Measurements from ENCODE around the gene CLEC2B.
"Not testable (repeated sequence)": the region's sequence is repeated elsewhere in the genome, so short reads cannot be mapped to it uniquely, and the experiment has no call there.

The CLEC2B gene

DNA sequence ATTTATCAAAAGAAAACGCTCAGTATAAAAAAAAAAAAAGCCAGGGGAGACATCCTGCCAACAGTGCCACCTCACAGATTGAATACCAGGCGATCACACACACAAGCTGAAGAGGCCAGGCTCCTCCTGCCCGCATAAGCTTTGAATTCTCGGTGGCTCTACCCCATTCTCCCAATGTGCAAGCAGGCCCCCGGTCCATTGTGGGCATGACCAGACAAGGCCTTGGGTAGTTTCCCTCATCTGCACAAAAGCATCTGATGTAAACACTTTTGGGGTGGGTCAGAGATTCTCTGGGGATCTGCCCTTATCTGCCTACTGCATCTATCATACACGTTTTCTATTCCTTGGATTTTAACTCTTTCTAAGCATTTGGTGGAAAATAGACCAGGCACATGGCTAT, 28.4 kb upstream of the CLEC2B start:
- Histone ChIP-seq H3K4me1 (ENCODE audit: control insufficient read depth in 2 of 2, insufficient read depth in 2 of 2, low read length in 2 of 2) (no peaks in the 10 kb centered on the region), H3K36me3 (ENCODE audit: control insufficient read depth in 2 of 2, insufficient read depth in 2 of 2, low read length in 2 of 2) (no peaks in the 10 kb centered on the region), H3K9ac (ENCODE audit: low read depth in 1 of 2, low read length in 2 of 2) (no peak overlapping the region), H3K27ac (ENCODE audit: low read depth in 2 of 2, low read length in 2 of 2) (no peak overlapping the region), H3K27me3 (ENCODE audit: control insufficient read depth in 2 of 2, insufficient read depth in 2 of 2, low read length in 2 of 2) (no peaks in the 10 kb centered on the region), H3K4me3 (ENCODE audit: low read length in 2 of 2) (no peak overlapping the region), H3K9me3 (ENCODE audit: control insufficient read depth in 2 of 2, low read length in 2 of 2) (peaks cover 0 to 2% of the 10 kb centered on the region in 2 donors)

DNA sequence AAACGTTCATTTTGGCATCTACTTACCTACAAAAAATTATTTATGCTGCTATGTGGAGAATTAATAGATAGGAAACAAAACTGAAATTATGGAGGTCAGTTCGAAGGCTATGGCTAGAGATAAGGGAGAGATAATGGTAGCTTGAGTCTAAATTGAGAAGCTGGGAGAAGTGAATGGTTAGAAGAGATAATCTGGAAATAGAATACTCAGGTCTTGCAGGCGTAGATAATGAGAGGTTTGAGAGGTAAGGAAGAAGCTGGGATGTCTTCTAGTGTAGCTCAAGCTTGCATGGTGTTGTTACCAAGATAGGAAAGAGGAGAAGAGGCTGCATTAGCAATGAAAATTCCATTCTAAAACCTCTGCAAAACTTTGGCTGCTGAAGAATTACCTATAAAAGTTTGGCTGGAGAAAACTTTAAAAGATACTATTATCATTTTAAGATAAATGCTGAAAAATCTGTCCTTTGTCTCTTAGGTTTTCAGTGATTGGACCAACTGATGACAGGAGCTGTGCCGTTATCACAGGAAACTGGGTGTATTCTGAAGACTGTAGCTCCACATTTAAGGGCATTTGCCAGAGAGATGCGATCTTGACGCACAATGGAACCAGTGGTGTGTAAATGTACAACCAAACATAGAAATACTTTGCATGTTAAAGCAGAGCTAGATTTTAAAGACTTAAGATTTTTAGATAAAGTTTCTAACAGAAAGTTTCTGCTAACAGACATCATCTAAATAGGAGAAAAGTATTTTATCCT, 26.2 kb upstream of the CLEC2B start:
- Histone ChIP-seq H3K27me3 (ENCODE audit: control insufficient read depth in 2 of 2, insufficient read depth in 2 of 2, low read length in 2 of 2) (no peaks in the 10 kb centered on the region), H3K4me3 (ENCODE audit: low read length in 2 of 2) (no peak overlapping the region), H3K9me3 (ENCODE audit: control insufficient read depth in 2 of 2, low read length in 2 of 2) (no peaks in the 10 kb centered on the region), H3K36me3 (ENCODE audit: control insufficient read depth in 2 of 2, insufficient read depth in 2 of 2, low read length in 2 of 2) (no peaks in the 10 kb centered on the region), H3K27ac (ENCODE audit: low read depth in 2 of 2, low read length in 2 of 2) (no peak overlapping the region), H3K9ac (ENCODE audit: low read depth in 1 of 2, low read length in 2 of 2) (no peak overlapping the region), H3K4me1 (ENCODE audit: control insufficient read depth in 2 of 2, insufficient read depth in 2 of 2, low read length in 2 of 2) (no peaks in the 10 kb centered on the region)

DNA sequence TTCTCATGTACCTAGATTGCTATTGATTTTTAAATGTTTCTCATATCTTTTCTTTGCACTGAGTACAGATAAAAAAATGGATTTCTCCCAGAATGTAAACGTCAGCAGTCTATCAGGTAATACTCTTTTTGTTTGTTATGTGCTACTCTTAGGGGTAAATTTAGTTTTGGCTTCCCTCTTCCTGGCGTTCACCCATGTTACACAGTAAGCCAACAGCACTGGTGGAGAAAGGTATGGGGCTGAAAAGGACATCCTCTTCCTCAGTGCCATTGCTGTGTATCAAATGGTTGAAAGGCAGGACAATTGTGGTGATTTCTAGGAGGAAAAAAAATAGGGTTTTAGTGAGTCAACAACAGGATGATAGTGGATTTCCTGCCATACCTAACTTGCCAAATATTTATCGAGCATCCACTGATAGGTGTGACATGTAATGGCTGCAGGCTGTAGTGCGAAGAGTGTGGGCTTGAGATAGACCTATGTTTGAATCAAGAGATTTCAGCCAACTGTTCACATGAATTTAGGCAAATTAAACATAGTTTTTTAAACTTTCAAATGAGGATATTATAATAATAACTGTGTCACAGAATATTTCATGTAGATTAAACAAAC, 19.6 kb upstream of the CLEC2B start:
- Histone ChIP-seq H3K9ac (ENCODE audit: low read depth in 1 of 2, low read length in 2 of 2) (no peak overlapping the region), H3K36me3 (ENCODE audit: control insufficient read depth in 2 of 2, insufficient read depth in 2 of 2, low read length in 2 of 2) (no peaks in the 10 kb centered on the region), H3K27ac (ENCODE audit: low read depth in 2 of 2, low read length in 2 of 2) (no peak overlapping the region), H3K9me3 (ENCODE audit: control insufficient read depth in 2 of 2, low read length in 2 of 2) (no peaks in the 10 kb centered on the region), H3K27me3 (ENCODE audit: control insufficient read depth in 2 of 2, insufficient read depth in 2 of 2, low read length in 2 of 2) (no peaks in the 10 kb centered on the region), H3K4me1 (ENCODE audit: control insufficient read depth in 2 of 2, insufficient read depth in 2 of 2, low read length in 2 of 2) (no peaks in the 10 kb centered on the region), H3K4me3 (ENCODE audit: low read length in 2 of 2) (no peak overlapping the region)

DNA sequence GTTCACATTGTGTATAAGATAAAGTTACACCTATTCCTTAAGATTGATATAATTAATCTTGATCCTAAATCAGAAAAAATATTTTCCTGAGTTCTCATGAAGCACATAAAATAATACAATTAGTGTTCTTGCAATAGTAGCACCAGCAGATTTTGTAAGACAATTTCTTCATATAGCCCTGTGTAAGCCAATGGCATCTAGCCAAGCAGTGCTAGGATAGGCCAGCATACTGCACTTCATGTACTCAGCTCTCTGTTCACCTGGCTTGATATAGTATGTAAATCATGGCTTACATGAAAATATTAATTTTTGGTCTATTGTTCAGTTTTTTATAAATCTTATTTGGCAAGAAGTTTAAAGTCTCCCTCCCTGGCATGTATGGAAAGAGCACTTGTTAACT, 14.0 kb upstream of the CLEC2B start:
- no peaks in the 10 kb centered on the region for H3K9me3 ChIP-seq (ENCODE audit: control insufficient read depth in 2 of 2, low read length in 2 of 2)
- H3K4me3 ChIP-seq (ENCODE audit: low read length in 2 of 2): no peak overlapping the region
- H3K27me3 ChIP-seq (ENCODE audit: control insufficient read depth in 2 of 2, insufficient read depth in 2 of 2, low read length in 2 of 2): no peaks in the 10 kb centered on the region
- H3K9ac ChIP-seq (ENCODE audit: low read depth in 1 of 2, low read length in 2 of 2): no peak overlapping the region
- no peak overlapping the region for H3K27ac ChIP-seq (ENCODE audit: low read depth in 2 of 2, low read length in 2 of 2)
- no peaks in the 10 kb centered on the region for H3K4me1 ChIP-seq (ENCODE audit: control insufficient read depth in 2 of 2, insufficient read depth in 2 of 2, low read length in 2 of 2)
- H3K36me3 ChIP-seq (ENCODE audit: control insufficient read depth in 2 of 2, insufficient read depth in 2 of 2, low read length in 2 of 2): no peaks in the 10 kb centered on the region

DNA sequence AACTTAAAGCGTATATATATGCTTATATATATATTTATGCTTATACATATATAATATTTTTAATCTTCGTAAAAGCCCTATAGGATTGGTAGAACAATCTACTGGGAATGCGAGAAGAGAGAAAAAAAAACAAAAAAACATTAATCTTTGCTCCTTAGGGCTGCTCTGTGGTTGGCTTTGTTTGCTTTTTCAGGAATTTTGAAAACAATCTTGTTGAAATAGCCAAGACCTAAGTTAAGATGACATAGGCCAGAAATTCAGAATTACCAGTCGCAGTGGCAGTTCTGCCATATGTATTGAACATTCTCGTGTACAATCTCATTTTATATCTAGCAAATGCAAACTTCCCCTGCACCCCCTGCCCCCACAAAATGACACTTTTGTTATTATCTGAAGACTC, 12.8 kb upstream of the CLEC2B start:
- Histone ChIP-seq H3K9me3 (ENCODE audit: control insufficient read depth in 2 of 2, low read length in 2 of 2) (no peaks in the 10 kb centered on the region), H3K36me3 (ENCODE audit: control insufficient read depth in 2 of 2, insufficient read depth in 2 of 2, low read length in 2 of 2) (no peaks in the 10 kb centered on the region), H3K27me3 (ENCODE audit: control insufficient read depth in 2 of 2, insufficient read depth in 2 of 2, low read length in 2 of 2) (no peaks in the 10 kb centered on the region), H3K4me3 (ENCODE audit: low read length in 2 of 2) (no peak overlapping the region), H3K4me1 (ENCODE audit: control insufficient read depth in 2 of 2, insufficient read depth in 2 of 2, low read length in 2 of 2) (no peaks in the 10 kb centered on the region), H3K9ac (ENCODE audit: low read depth in 1 of 2, low read length in 2 of 2) (no peak overlapping the region), H3K27ac (ENCODE audit: low read depth in 2 of 2, low read length in 2 of 2) (no peak overlapping the region)

DNA sequence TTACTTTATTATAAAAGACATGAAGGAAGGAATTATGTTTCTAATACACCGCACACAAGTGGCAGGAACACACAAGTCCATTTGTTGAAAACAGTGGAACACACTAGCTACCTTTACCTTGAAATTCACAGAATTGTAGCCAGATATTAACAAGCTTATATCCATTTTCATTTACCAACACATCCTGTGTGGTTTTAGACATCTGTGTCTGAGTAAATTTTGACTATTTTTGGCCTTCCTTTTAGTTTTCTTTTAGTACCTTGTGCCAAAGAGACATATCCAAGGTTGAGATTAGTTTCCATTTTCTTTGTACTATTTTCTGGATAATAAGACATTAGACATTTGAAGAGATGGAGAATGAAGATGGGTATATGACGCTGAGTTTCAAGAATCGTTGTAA, 12.1 kb upstream of the CLEC2B start, which contains the start of gene KLRF2:
TSS of gene KLRF2 (plus strand) at position 244 of the 400 bp plus-strand sequence. CDS start at position 351, 107 bp downstream.
- H3K4me3 ChIP-seq (ENCODE audit: low read length in 2 of 2): no peak within 1 kb of the TSS
- H3K9ac ChIP-seq (ENCODE audit: low read depth in 1 of 2, low read length in 2 of 2): no peak within 1 kb of the TSS
- no peaks in the 10 kb centered on the region for H3K4me1 ChIP-seq (ENCODE audit: control insufficient read depth in 2 of 2, insufficient read depth in 2 of 2, low read length in 2 of 2)
- no peak within 1 kb of the TSS for H3K27ac ChIP-seq (ENCODE audit: low read depth in 2 of 2, low read length in 2 of 2)
- no peaks in the 10 kb centered on the region for H3K27me3 ChIP-seq (ENCODE audit: control insufficient read depth in 2 of 2, insufficient read depth in 2 of 2, low read length in 2 of 2)
- no peaks in the 10 kb centered on the region for H3K36me3 ChIP-seq (ENCODE audit: control insufficient read depth in 2 of 2, insufficient read depth in 2 of 2, low read length in 2 of 2)
- no peaks in the 10 kb centered on the region for H3K9me3 ChIP-seq (ENCODE audit: control insufficient read depth in 2 of 2, low read length in 2 of 2)

DNA sequence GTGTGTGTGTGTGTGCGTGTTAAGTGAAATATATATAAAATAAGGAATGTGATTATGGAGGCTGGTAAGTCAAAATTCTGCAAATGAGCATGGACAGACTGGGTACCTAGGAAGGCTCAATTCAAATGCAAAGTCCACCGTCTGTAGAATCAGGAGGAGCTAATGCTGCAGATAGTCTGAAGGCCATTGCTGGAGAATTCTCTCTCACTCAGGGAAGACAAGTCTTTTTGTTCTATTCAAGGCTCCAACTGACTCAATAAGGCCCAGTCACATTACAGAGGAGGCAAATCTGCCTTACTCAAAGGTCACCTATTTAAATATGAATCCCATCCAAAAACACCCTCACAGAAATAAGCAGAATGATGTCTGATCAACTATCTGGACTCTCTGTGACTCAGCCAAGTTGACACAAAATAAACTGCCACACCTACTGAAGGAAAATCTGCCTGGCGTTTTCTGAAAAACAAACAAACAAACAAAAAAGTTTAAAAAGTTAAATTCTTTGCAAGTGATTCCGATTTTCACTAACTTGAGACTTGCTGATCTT, 11.5 kb upstream of the CLEC2B start:
- H3K9ac ChIP-seq (ENCODE audit: low read depth in 1 of 2, low read length in 2 of 2): no peak overlapping the region
- H3K4me3 ChIP-seq (ENCODE audit: low read length in 2 of 2): no peak overlapping the region
- H3K27me3 ChIP-seq (ENCODE audit: control insufficient read depth in 2 of 2, insufficient read depth in 2 of 2, low read length in 2 of 2): no peaks in the 10 kb centered on the region
- H3K9me3 ChIP-seq (ENCODE audit: control insufficient read depth in 2 of 2, low read length in 2 of 2): no peaks in the 10 kb centered on the region
- H3K36me3 ChIP-seq (ENCODE audit: control insufficient read depth in 2 of 2, insufficient read depth in 2 of 2, low read length in 2 of 2): no peaks in the 10 kb centered on the region
- H3K27ac ChIP-seq (ENCODE audit: low read depth in 2 of 2, low read length in 2 of 2): no peak overlapping the region
- H3K4me1 ChIP-seq (ENCODE audit: control insufficient read depth in 2 of 2, insufficient read depth in 2 of 2, low read length in 2 of 2): no peaks in the 10 kb centered on the region

DNA sequence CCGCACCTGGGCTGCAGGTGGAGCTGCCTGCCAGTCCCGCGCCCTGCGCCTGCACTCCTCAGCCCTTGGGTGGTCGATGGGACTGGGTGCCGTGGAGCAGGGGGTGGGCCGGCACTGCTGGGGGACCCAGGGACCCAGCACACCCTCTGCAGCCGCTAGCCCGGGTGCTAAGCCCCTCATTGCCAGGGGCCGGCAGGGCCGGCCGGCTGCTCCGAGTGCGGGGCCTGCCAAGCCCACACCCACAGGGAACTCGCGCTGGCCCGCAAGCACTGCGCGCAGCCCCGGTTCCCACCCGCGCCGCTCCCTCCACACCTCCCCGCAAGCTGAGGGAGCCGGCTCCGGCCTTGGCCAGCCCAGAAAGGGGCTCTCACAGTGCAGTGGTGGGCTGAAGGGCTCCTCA, 7.0 kb upstream of the CLEC2B start:
- H3K4me3 ChIP-seq (ENCODE audit: low read length in 2 of 2); H3K27me3 ChIP-seq (ENCODE audit: control insufficient read depth in 2 of 2, insufficient read depth in 2 of 2, low read length in 2 of 2); H3K9ac ChIP-seq (ENCODE audit: low read depth in 1 of 2, low read length in 2 of 2); H3K9me3 ChIP-seq (ENCODE audit: control insufficient read depth in 2 of 2, low read length in 2 of 2); H3K27ac ChIP-seq (ENCODE audit: low read depth in 2 of 2, low read length in 2 of 2); H3K4me1 ChIP-seq (ENCODE audit: control insufficient read depth in 2 of 2, insufficient read depth in 2 of 2, low read length in 2 of 2); H3K36me3 ChIP-seq (ENCODE audit: control insufficient read depth in 2 of 2, insufficient read depth in 2 of 2, low read length in 2 of 2): not testable (repeated sequence)

DNA sequence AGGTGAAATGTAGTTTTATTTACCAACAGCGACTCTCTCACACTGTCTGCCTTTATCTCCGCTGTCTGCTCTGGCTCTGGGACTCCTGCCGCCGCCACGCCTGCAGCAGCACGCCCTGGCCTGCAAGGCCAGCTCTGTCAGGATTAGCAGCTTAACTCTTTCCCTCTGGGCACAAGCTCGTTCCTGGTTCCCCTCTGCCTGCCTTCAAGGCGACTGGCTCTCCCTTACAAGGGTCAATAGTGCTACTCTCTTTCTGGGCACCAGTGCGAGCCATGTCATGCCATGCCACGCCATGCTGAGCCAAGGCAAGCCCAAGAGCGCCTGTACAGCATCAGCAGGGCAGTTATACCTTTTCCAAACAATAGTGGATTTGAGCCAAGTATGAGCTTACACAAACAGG, 3.6 kb upstream of the CLEC2B start:
- Histone ChIP-seq H3K4me1 (ENCODE audit: control insufficient read depth in 2 of 2, insufficient read depth in 2 of 2, low read length in 2 of 2) (peaks cover 0 to 5% of the 10 kb centered on the region in 2 donors), H3K27ac (ENCODE audit: low read depth in 2 of 2, low read length in 2 of 2) (no peak overlapping the region), H3K36me3 (ENCODE audit: control insufficient read depth in 2 of 2, insufficient read depth in 2 of 2, low read length in 2 of 2) (no peaks in the 10 kb centered on the region), H3K4me3 (ENCODE audit: low read length in 2 of 2) (no peak overlapping the region), H3K9ac (ENCODE audit: low read depth in 1 of 2, low read length in 2 of 2) (no peak overlapping the region), H3K9me3 (ENCODE audit: control insufficient read depth in 2 of 2, low read length in 2 of 2) (no peaks in the 10 kb centered on the region), H3K27me3 (ENCODE audit: control insufficient read depth in 2 of 2, insufficient read depth in 2 of 2, low read length in 2 of 2) (no peaks in the 10 kb centered on the region)

DNA sequence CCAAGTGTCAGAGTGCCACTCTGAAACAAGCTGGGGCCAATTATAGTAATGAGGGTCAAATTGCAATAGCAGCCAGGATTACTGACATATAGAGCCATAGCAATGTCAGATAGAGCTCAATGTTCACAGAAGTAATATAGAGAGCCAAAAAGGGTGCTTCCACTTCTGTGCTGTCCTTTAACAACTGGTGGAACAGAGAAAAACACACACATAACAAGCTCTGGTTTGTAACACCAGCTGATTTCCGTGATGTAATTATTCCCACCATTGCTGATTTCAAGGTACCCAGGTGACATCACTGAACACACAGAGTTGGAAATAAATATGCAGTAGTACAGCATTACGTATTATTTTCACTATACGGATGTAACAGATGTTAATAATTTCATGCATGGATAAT, 3.0 kb upstream of the CLEC2B start:
- Histone ChIP-seq H3K9ac (ENCODE audit: low read depth in 1 of 2, low read length in 2 of 2) (no peak overlapping the region), H3K27ac (ENCODE audit: low read depth in 2 of 2, low read length in 2 of 2) (no peak overlapping the region), H3K9me3 (ENCODE audit: control insufficient read depth in 2 of 2, low read length in 2 of 2) (no peaks in the 10 kb centered on the region), H3K4me3 (ENCODE audit: low read length in 2 of 2) (no peak overlapping the region), H3K4me1 (ENCODE audit: control insufficient read depth in 2 of 2, insufficient read depth in 2 of 2, low read length in 2 of 2) (peaks cover 0 to 5% of the 10 kb centered on the region in 2 donors), H3K36me3 (ENCODE audit: control insufficient read depth in 2 of 2, insufficient read depth in 2 of 2, low read length in 2 of 2) (no peaks in the 10 kb centered on the region), H3K27me3 (ENCODE audit: control insufficient read depth in 2 of 2, insufficient read depth in 2 of 2, low read length in 2 of 2) (no peaks in the 10 kb centered on the region)
